Liver (tissue), 3 donors: Measurements from ENCODE around the gene ENOX1.

Source experiments
- CTCF ChIP-seq: fragments of 150-350 bp; IDR thresholded peaks from 2 replicates; pipeline ENCODE4 v1.5.1; 2017; ENCODE audit warnings: improper control_type of control experiment, low read depth, low read length; ENCODE audit not compliant: missing input control
- EGR1 ChIP-seq, 2 donors: IDR thresholded peaks; 2 replicates each; pipeline ENCODE4 v1.6.1; 2016 to 2018; ENCODE audit warnings: antibody characterized with exemption in 2 of 2, low read depth in 2 of 2
- HNF4A ChIP-seq, 2 donors: conservative IDR thresholded peaks; 2 replicates each; pipeline ENCODE4 v1.6.1; 2016; ENCODE audit warnings: antibody characterized with exemption in 2 of 2, mild to moderate bottlenecking in 2 of 2
- JUND ChIP-seq, 2 donors: IDR thresholded peaks; 2 replicates each; pipeline ENCODE4 v1.6.1; 2016; ENCODE audit warnings: antibody characterized with exemption in 2 of 2
- MAX ChIP-seq: IDR thresholded peaks from 2 replicates; pipeline ENCODE4 v1.6.1; 2016; ENCODE audit warnings: antibody characterized with exemption
- RAD21 ChIP-seq, 2 donors: IDR thresholded peaks; 2 replicates each; pipeline ENCODE4 v1.6.1; 2016; ENCODE audit warnings: antibody characterized with exemption in 2 of 2, mild to moderate bottlenecking in 2 of 2
- RXRA ChIP-seq, 2 donors: IDR thresholded peaks; 2 replicates each; pipeline ENCODE4 v1.6.1; 2017 to 2018; ENCODE audit warnings: antibody characterized with exemption in 2 of 2, mild to moderate bottlenecking in 1 of 2
- SP1 ChIP-seq: IDR thresholded peaks from 2 replicates; pipeline ENCODE4 v1.6.1; 2018; ENCODE audit warnings: antibody characterized with exemption, mild to moderate bottlenecking
- TAF1 ChIP-seq: conservative IDR thresholded peaks from 2 replicates; pipeline ENCODE4 v1.6.1; 2016; ENCODE audit warnings: antibody characterized with exemption, mild to moderate bottlenecking
- YY1 ChIP-seq: IDR thresholded peaks from 2 replicates; pipeline ENCODE4 v1.6.1; 2016; ENCODE audit warnings: antibody characterized with exemption, mild to moderate bottlenecking
- donor health status: healthy.
- donor health status: healthy.

- TF ChIP-seq CTCF: no peak
- no peak for TF ChIP-seq MAX
- TF ChIP-seq SP1: no peak
- TF ChIP-seq JUND (IDR thresholded peaks at IDR 0.05): no peak
- no peak for TF ChIP-seq RXRA (IDR thresholded peaks at IDR 0.05)
- no peak for TF ChIP-seq TAF1
- no peak for TF ChIP-seq EGR1 (IDR thresholded peaks at IDR 0.05; ENCODE audit: low read depth in 2 of 2)
- no peak for TF ChIP-seq YY1
- TF ChIP-seq RAD21 (IDR thresholded peaks at IDR 0.05): no peak
- TF ChIP-seq HNF4A (conservative IDR thresholded peaks at IDR 0.05): no peak
Observed at GRCh38 chr13:43383498-43384165, 403.1 kb downstream of the ENOX1 start.
